GM19025 (cell line): ENCODE measurements around the gene AEBP2.

ENCODE experiments used
- ATAC-seq: cut with Tn5 transposase; IDR thresholded peaks from one replicate; pipeline ENCODE4 v1.9.1; 2021; ENCODE audit warnings: mild to moderate bottlenecking, low read depth, moderate library complexity; ENCODE audit not compliant: unreplicated experiment

Gene AEBP2

DNA sequence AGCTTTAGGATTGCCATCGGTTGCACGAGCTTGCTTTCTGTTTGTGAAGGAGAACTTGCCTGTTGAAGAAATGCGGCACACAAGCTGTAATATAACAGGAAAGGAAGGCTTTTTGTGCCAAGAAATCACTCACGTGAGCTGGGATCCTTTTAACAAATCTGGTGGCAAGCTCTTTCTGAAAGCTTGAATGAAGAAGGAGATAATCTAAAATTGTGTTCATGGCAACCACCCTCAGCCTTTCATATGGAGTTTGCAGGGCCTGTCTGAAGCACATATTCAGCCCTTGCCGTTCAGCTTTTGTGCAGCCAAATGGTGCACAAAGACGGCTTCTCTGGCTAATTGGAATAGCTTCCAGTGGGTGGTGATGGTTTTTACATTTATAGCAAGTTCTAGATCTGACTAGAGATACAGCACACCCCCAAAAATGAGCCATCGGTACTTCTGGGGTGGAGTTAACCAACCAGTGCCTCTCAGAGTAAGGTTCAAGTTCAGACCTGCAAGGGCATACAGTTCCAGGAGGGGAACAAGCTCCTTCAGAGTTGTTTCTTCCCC lies 107.4 kb downstream of the AEBP2 start:
- ATAC-seq = no peak

DNA sequence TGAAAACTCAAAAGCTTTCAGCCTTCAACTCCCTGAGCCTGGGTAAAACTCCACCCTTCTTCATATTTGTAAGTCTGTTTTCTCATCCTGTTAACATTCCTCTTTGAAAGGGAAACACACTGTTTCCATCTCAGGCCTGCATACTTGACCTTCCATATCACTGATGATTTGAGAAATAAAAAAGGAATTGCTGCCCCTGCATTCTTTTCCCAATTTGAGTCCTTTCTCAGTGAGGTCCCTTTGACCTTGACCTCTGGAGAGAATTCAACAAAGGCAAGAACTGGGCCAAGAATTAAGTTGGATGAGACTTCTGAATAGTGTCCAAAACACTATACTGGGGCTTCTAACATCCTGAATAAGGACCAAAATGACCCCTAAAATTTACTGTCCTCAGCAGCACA lies 108.0 kb downstream of the AEBP2 start:
- ATAC-seq = no peak

DNA sequence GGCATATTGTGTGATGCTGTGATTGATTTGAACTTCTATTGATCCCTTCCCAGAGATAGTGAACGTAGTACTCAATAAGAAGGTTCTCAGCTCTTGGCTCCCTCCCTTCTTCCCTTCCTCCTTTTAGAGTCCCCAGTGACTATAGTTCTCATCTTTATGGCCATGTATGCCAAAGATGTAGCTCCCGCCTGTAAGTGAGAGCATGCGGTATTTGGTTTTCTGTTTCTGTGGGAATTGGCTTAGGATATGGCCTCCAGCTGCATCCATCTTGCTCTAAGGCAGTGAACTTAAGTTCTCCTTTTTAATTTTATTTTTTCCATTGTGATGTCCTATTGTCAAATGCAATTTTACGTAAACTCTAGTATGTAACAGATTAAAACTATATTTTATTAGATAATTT lies 109.5 kb downstream of the AEBP2 start:
- no peak for ATAC-seq

DNA sequence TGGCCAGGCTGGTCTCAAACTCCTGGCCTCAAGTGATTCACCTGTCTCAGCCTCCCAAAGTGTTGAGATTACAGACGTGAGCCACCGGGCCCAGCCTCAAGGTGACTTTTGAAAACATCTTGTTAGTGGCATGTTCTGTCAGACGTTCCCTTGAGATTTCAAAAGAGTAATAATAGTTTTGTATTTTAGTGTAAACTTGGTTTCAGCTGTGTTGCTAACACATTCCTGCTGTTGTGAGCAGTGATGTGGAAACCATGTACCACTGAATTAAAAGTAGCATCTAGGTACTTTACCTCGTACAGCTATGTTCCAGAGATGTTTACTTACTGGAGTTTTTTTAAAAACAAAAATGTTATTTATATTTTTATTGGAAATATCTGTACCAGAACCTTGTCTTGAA lies 111.3 kb downstream of the AEBP2 start:
- ATAC-seq = no peak

DNA sequence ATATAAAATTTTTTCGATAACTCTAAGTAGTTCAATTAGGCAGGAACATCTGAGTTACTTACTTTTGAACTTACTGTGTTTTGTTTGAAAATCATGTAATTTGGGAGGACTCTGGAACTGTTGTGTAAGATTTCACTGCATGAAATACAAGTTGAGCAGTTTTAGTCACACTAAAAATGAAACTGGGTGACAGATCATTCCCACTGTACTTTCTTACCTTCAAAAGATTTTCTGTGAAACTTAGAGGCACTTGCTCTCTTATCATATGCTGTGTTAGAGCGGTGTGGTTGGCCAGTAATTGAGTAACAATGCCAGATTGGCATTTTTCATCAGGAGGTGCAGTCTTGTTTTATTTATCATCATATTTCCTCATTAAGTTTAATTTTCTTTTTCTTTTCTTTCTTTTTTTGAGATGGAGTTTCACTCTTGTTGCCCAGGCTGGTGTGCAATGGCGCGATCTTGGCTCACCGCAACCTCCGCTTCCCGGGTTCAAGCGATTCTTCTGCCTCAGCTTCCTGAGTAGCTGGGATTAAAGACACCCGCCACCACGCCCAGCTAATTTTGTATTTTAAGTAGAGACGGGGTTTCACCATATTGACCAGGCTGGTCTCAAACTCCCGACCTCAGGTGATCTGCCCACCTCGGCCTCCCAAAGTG lies 113.3 kb downstream of the AEBP2 start:
- peak; percentile 61 for ATAC-seq

DNA sequence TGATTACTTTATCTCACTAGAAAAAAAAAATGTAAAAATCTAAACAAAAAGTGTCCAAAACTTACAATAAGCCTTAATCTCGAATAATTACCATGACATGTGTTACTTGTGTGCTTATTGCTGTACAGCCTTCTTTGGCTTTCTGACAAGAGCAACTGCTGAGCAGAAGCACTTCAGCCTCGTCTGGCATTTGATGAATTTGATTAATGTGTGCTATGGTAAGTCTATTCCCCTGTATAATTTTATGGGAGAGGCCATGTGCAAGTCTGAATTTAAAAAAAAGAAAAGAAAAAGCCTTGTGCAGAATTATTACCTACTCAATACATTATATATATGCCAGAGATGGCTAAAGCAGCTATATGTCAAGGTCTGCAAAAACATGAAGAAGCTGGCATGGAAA lies 113.9 kb downstream of the AEBP2 start:
- ATAC-seq = no peak

DNA sequence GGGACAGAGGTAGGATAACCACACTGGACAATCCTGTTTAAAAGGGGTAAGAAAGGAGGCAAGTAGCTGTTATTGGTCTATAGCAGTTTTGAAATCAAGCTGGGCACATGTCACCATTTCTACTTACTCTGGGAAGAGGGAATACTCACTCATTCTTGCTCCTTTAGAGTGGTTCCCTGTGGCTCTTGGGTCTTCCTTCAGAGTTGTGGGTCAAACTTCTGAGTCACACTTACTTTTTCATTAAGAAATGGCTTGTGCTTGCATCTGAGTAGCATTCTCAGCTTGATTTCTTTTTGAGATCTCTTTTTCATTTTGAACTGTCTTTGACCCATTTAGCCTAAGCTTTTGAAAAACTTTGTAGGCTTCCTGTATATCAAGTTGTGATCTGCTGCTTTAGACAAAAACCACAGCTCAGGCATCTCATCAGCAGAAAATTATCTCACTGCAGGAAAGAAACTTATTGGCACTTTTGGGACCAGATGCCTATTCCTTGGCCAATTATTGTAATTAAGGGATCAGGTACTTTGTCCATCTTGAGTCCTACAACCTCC lies 122.2 kb downstream of the AEBP2 start:
- ATAC-seq = no peak
